Measurements from ENCODE around the gene GPR75.

GPR75 gene

DNA sequence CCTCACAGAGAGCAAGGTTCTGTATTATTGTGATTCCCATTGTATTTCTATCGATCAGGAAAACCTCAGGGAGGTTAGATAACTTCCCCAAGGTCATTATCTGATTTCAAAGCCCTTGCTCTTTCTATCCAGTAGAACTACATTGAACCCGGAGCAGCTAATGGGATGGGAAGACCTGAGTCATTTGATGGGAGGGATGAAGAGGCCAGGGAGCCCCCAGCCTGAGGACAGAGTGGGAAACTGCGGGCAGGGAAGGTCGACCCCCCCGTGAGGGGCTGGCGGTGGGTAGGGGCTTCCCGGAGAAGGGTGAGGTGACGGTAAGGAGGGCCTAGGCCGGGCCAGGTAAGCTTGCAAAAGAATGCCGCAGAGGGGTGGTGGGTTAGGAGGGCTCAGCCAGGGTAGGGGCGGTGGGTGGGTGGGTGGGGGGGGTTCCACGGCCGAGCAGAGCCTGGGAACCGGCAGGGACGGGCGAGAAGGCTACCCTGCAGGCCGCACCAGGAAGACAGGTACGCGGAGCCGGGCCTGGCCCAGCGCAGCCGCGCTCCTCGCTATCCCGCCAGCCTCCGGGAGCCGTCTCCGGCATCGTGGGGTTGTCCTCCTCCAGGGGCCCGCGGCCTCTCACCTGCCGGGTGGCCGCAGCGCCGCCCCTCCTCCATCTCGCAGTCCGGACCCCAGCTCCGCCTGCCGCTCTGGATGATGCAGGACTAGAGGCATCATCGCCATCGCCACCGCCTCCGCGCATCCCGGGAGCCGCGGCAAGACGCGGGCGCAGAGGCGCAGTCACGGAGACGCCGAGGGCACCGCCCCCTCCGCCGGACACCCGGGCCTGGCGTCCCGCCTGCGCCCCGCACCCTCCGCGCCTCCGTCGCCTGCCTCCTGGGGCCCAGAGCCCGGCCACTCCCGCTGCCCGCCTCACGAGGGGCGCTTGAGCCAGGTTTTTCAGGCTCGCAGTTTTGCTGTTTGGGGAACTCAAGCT, at the start of gene GPR75:
TSS of gene GPR75 (minus strand) at position 762 of the 976 bp plus-strand sequence. CDS start 5,211 bp downstream, outside the sequence.
- in situ Hi-C loops (cut with MboI; ENCODE audit: low sequenced_read_pairs) = no loop called here

DNA sequence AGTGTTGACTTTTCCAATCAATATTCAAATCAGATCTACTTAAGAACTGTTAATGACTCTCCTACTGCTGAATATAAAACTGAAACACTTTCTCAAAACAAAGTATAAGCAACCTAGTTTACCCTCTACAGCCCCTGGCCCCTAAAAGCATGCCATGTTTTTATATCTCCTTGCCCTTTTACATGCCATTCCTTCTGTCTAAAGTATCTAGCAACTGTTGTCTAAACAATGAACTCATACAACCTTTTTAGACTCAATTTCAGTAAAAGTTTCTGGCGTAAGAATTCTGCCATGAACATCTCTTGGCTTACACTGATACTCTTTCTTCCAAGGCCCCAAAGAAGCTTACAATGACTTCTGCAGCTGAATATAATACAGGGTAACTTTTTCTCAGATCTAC, 47.8 kb upstream of the GPR75 start:
- in situ Hi-C loops (cut with MboI; ENCODE audit: low sequenced_read_pairs) = no loop called here

DNA sequence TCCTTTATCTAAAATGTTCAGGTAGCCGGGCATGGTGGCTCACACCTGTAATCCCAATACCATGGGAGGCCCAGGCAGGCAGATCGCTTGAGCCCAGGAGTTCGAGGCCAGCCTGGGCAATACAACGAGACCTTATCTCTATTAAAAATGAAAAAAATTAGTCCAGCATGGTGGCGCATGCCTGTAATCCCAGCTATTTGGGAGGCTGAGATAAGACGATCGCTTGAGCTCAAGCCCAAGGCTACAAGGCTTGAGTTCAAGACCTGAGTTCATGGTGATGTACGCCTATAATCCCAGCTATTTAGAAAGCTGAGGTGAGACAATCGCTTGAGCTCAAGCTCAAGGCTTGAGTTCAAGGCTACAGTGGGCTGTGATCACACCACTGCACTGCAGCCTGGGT, 45.6 kb upstream of the GPR75 start:
- in situ Hi-C loops (cut with MboI; ENCODE audit: low sequenced_read_pairs) = no loop called here

DNA sequence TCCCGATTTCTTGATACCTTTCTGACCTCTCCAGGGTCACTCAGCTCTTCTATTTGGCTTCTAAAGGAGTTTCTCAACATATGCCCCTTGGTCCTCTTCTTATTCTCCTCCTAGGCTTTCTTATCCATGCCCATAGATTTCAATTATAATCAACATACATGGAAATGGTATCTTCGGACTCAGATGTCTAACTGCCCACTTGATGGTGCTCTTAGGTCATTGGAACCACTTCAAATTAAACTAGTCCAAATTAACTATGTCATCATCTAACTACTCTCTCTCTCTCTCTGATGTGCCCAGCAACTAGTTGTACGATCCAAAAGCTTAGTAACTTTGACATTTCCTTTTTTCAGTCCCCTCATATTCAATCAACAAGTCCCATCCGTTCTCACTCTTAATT, 43.2 kb upstream of the GPR75 start:
- in situ Hi-C loops (cut with MboI; ENCODE audit: low sequenced_read_pairs) = no loop called here

DNA sequence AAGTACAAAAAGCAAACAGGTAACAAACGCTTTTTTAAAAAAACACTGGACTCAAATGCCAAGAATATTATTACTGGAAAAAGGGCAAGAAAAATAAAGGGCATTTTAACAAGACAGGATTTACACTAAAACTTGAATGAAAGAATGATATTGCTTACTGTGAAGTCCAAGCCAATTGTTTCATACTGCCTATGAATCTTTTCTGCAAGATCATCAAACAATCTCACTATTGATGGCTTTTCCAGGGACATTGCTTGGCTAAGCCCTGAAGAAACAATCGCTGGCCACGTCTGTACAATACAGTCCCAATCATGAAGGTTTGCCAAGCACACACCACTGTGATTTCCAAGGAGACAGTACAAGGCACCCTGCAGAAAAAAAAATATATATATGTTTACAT, 41.4 kb upstream of the GPR75 start:
- in situ Hi-C loops (cut with MboI; ENCODE audit: low sequenced_read_pairs) = no loop called here

DNA sequence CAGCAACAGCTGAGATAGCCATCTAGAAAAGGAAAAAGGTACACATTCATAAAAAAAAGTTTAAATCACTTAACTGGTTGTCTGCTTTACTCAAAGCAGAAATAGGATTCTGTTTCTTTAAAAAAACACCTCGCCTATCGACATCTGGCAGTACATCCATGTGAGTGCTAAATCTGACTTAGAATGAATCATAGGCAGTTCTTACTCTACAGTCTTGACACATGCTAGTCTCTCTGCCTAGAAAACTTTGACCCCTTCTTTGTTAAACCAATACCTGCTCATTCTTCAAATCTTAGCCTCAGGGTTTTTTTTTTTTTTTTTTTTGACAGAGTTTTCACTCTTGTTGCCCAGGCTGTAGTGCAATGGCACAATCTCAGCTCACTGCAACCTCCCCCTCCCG, 37.1 kb upstream of the GPR75 start:
- in situ Hi-C loops (cut with MboI; ENCODE audit: low sequenced_read_pairs) = no loop called here

DNA sequence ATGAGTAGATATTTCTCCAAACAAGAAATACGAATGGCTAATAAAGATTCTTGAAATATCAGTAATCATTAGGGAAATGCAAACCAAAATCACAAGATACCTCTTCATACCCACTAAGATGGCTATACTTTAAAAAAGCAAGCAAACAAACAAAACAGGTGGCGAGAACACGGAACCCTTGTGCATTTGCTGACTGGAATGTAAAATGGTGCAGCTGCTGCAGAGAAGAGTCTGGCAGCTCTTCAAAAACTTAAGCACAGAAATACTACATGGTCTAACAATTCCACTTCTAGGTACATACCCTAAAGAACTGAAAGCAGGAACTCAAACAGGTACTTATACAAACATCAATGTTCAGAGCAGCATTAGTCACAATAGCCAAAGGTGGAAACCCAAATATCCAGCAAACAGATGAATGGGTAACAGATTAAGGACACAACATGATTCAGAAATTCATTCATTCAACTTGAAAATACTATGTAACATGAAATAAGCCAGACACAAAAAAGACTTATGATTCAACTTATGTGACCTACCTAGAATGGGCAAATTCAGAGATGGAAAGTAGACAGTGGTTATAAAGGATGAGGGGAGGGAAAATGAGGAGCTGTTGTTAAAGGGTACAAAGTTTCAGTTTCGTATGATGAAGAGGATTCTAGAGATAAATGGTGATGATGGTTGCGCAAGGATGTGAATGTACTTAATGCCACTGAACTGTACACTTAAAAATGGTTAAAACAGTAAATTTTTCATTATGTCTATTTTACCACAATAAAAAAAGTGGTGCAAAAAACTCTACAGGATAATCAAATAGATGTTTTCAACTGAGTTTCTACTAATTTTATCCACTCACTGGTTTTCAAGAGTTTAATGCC, 26.9 kb upstream of the GPR75 start:
- in situ Hi-C loops (cut with MboI; ENCODE audit: low sequenced_read_pairs) = no loop called here

DNA sequence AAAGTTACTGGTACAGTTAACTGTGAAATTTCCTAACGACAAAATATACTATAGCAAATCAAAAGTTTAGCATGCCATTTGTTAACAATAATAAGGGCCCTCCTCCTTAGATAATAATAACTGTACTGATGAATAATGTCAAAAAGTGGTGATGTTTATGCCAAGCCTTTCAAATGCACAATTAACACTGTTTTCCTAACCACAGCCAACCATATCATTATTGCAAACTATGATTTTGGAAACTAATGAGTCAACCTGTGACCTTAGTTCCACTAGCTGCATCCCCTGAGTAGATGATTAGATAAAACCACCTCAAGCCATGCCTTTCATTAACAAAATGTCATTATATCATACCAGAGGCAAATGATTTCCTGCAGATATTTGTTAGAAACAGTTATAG, 25.1 kb upstream of the GPR75 start:
- in situ Hi-C loops (cut with MboI; ENCODE audit: low sequenced_read_pairs) = no loop called here

DNA sequence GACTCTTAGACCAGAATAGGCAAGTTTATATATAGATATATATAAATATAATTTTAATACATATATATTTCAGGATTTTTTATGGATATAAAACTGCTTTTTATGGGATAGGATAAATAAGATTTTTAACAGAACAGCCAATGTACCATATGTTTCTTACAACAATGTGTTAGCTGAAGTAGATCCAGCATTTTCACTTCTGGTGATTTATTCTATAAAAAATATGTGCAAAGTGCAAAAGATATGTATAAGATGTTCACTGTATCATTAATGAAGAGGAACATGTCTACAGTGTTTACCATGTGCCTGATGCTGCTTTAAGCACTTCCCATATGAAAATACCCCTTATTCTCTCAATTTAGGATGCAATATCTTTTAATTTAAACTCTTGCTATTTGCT, 22.2 kb upstream of the GPR75 start:
- in situ Hi-C loops (cut with MboI; ENCODE audit: low sequenced_read_pairs) = no loop called here

DNA sequence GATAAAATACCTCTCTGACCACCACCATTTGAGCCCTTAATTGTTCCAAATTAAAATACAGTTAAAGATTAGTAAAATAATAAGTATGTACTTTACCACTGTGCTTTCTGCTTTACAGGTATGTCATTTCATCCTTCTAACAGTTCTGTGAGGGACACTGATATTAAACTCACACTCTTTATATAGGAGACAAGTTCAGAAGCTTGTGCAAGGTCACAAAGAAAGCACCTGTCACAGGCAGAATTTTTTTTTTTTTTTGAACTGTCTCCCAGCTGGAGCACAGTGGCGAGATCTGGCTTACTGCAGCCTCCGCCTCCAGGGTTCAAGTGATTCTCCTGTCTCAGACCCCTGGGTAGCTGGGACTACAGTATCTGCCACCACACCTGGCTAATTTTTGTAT, 21.6 kb upstream of the GPR75 start:
- in situ Hi-C loops (cut with MboI; ENCODE audit: low sequenced_read_pairs) = no loop called here

DNA sequence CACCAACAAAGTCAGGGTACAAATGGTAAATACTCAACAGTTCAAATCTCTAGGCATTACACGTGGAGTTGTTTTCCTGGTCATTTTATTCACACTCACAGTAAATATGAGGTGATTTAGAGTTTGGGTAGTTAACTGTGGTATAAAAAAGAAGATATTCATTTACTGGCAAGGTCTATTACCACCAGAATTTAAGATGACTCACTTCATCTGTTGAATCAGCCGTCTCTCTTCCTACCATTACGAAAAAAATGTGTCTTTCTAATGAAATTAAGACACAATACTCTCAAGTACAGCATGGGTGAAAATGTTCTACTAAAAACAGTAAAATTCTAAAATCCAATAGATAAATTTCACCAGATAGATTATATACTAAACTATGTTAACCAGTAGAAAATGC, 21.0 kb upstream of the GPR75 start:
- in situ Hi-C loops (cut with MboI; ENCODE audit: low sequenced_read_pairs) = no loop called here

DNA sequence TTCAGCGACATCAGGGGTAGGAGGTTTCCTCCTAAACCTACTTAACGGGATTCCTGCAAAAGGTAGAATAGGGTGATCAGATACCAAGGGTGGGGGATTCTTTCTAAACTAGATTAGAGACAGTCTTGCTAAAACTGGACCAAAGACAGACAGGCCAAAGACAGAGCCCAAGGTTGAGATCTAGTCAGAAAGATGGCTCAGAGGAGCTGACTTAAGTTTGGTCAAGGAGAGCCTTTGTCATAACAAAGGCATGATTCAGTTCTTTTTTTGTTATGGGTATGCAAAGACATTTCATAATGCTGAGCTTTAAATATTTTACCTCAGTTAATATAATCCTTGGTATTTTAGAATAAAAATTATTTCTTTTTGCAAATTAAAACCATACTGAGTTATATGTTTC, 17.8 kb upstream of the GPR75 start:
- in situ Hi-C loops (cut with MboI; ENCODE audit: low sequenced_read_pairs) = no loop called here

DNA sequence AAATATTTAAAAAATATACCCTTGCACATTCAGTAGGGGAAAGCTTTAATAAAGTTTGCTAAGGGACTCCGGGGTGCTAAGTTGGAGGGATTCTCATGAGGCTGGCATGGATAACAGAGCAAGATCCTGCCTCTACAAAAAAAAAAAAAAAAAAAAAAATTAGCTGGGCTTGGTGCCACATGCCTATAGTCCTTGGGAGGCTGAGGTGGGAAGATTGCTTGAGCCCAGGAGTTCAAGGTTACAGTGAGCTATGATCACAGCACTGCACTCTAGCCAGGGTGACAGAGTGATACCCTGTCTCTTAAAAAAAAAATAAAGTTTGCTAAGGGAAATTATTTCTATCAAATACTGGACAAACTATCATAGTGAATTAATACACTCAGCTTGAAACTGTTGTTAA, 17.3 kb upstream of the GPR75 start:
- in situ Hi-C loops (cut with MboI; ENCODE audit: low sequenced_read_pairs) = no loop called here

DNA sequence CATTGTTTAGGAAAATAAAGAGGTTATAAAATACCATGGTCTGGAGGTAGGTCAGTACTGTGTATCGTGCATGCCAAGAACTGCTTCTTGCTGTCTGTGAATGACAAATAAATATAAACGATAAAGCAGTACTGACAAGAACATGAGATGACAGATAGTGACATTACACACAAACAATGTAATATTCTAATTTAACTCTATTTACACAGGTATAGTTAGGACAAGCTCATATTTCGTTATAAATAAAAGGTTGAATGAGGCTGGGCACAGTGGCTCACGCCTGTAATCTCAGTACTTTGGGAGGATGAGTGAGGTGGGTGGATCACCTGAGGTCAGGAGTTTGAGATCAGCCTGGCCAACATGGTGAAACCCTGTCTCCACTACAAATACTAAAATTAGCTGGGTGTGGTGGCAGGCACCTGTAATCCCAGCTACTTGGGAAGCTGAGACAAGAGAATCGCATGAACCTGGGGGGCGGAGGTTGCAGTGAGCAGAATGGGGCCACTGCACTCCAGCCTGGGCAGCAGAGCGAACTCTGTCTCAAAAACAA, 14.7 kb upstream of the GPR75 start:
- in situ Hi-C loops (cut with MboI; ENCODE audit: low sequenced_read_pairs) = no loop called here

DNA sequence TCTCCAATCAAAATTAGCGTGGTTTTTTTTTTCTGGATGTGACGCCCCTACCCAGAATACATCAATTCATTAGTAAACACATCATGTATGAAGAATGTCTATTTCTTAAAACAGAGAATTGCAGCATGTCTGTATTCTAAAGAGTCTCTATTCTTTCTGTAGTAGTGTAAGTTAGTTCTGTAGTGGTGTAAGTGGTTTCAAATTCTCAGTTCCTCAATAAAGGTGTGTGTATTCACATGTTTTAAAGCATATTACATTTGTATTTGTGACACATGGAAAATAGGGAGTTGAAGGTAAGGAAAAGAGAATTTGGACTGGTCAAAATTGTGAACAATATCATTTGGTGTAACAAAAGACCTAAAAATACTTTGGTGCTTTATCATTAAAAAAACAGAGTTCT, 8.0 kb upstream of the GPR75 start:
- in situ Hi-C loops (cut with MboI; ENCODE audit: low sequenced_read_pairs) = no loop called here

DNA sequence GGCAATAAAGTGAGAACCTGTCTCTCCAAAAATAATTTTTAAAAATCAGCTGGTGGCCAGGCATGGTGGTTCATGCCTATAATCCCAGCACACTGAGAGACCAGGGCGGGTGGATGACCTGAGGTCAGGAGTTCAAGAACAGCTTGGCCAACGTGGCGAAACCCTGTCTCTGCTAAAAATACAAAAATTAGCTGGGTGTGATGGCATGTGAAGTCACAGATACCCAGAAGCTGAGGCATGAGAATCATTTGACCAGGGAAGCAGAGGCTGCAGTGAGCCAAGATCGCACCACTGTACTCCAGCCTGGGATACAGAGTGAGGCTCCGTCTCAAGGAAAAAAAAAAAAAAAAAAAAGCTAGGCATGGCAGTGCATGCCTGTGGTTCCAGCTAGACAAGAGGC, 7.4 kb upstream of the GPR75 start:
- in situ Hi-C loops (cut with MboI; ENCODE audit: low sequenced_read_pairs) = no loop called here

DNA sequence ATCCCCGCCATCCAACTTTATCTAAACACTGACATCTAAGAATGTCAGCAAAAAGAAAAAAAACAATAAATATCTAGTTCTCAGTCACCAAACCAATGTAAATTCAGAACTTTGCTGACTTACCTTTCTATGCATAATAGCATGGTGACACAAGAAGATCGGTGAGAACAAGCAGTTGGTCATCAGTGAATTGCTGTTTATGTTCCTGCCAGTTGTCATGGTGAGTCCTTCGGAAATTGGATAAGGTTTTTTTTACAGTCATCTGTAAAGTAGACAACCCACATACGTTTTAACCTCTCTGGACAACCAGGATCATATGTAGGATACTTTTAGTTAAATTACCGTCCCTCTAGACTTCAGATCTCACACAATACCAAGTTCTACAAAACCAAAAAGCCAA, 6.2 kb upstream of the GPR75 start:
- in situ Hi-C loops (cut with MboI; ENCODE audit: low sequenced_read_pairs) = no loop called here

DNA sequence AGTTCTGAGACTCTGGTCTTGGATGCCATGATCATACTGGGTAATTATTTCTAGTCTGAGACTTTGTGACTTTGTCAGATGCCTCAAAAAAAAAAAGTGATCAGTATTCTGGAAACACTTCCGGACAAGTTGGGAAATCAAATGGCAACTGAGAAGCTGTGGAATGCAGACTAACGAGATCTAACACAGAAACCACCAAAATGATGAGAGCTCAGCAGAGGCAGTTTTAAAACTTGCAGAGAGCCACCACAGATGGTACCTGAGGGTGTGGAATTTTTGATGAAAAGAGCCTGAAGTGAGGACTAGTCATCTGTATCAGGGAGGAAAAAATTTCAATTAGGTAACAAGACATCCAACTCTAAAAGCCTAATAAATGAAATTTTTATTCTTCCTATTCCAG, 5.5 kb upstream of the GPR75 start:
- in situ Hi-C loops (cut with MboI; ENCODE audit: low sequenced_read_pairs) = no loop called here

DNA sequence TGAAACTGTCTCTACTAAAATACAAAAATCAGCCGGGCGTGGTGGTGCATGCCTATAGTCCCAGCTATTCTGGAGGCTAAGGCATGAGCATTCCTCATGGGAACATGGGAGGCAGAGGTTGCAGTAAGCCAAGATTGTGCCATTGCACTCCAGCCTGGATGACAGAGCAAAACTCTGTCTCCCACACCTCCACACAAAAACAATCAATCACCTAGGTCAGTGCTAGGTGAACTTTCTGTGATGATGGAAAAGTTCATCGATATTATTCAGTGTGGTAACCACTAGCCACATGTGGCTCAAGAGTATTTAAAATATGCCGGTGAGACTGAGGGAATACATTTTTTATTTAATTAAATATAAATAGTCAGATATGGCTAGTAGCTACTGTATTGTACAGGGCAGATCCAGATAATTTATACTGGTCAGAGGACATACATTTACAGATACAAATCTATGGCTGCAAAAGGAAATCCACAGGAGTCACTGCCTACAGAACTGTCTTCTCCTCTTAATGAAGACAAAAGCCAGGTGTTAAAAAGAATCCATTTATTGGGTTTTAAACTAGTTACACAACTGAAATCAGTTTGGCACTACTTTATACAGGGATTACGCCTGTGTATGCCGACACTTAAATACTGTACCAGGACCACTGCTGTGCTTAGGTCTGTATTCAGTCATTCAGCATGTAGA, 3.9 kb upstream of the GPR75 start:
- in situ Hi-C loops (cut with MboI; ENCODE audit: low sequenced_read_pairs) = no loop called here

DNA sequence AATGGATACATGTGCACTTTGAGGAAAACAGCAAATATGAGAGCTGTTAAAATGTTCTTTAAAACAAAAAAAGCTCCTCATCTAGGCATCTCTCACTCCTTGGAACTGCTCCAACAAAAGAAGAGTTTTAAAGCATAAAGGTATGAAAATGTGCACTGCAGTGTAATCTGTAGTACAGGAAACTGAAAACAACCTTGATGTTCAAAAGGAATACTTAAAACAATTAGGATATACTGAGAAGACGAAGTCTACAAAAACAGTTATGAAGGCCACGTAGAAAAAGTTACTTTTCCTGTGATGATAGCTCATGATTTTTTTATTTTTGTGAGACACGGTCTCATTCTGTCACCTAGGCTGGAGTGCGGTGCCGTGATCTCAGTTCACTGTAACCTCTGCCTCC, 2.1 kb upstream of the GPR75 start:
- in situ Hi-C loops (cut with MboI; ENCODE audit: low sequenced_read_pairs) = no loop called here

DNA sequence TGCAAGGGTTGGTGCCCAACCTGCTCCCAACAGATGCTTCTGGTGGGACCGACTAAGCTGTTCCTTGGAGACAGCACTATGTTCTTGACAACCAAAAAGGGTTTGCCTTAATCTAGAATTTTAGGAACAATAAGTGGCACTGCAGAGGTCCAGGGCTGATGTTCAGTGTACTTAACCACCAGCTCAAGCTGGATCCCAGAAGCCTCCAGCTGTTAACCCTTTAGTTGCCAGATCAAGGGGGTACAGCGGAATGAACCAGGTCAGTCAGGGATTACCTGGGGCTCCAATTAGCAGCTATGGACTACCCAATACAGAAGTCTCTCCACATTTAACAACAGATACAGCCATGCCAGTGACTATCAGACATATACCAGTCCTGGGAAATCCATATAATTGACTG, 3.5 kb downstream of the GPR75 start:
- in situ Hi-C loops (cut with MboI; ENCODE audit: low sequenced_read_pairs) = no loop called here
